GM12878 (cell line): Measurements from ENCODE around the gene NRXN3. TPM values are rescaled to one million over a fixed set of nuclear protein-coding genes. Genes with fewer than 3 reads are reported as not detected.

Experiments
- ATAC-seq: fragments of 200-7000 bp; cut with Tn5 transposase; 3 replicates; pipeline ENCODE4 v1.9.1; 2020; ENCODE audit warnings: mild to moderate bottlenecking, moderate library complexity
- BruUV-seq: library from RNA; stranded (reverse); fragments of 400-500 nt; replicated peaks from 2 replicates; lab custom pipeline; 2021; lab: Mats Ljungman, UMichigan
- CTCF ChIA-PET: fragments of 300-600 bp; sonication (Branson Sonifier 250); formaldehyde crosslinking; extraction: SDS; loops from one replicate; lab custom pipeline; 2021; ENCODE audit warnings: inconsistent platforms; lab: Yijun Ruan, JAX
- POLR2A ChIA-PET: fragments of 350-600 bp; formaldehyde crosslinking; extraction: SDS; loops from one replicate; lab custom pipeline; 2021; ENCODE audit warnings: inconsistent platforms; lab: Charles Lee
- RAD21 ChIA-PET: fragments of 300-600 bp; sonication (Branson Sonifier 250); formaldehyde crosslinking; loops from one replicate; lab custom pipeline; 2023; ENCODE audit warnings: antibody characterized with exemption; ENCODE audit not compliant: unreplicated experiment; lab: Charles Lee
- SMC1A ChIA-PET: fragments of 300-600 bp; sonication (Branson Sonifier 250); formaldehyde crosslinking; loops from one replicate; lab custom pipeline; 2023; ENCODE audit not compliant: unreplicated experiment, uncharacterized antibody; lab: Charles Lee
- DNase-seq: peaks from one replicate; pipeline ENCODE4 v3.0.0-alpha.2; 2011; ENCODE audit warnings: low read depth, low spot score
- FAIRE-seq: peaks from 3 replicates; lab custom pipeline; 2011; peaks lifted over from hg19 to GRCh38; lab: Jason Lieb, UNC
- H2AFZ ChIP-seq: 2 replicates; pipeline ENCODE4 v1.6.0; 2011; ENCODE audit warnings: low read depth, low read length, control low read depth; ENCODE audit not compliant: control insufficient read depth
- H3K27ac ChIP-seq: 2 replicates; pipeline ENCODE4 v1.5.1; 2011; ENCODE audit warnings: control low read depth; ENCODE audit not compliant: control insufficient read depth, insufficient read depth
- H3K27me3 ChIP-seq, 2 experiments: replicated peaks in 1 of 2; 2 replicates each; pipeline versions ENCODE4 v1.6.0 to v1.6.1; 2011; ENCODE audit warnings: low read length in 1 of 2; ENCODE audit not compliant: control insufficient read depth in 2 of 2, insufficient read depth in 2 of 2
- H3K36me3 ChIP-seq, 2 experiments: 2 replicates each; pipeline ENCODE4 v1.5.1; 2011; ENCODE audit warnings: low read length in 1 of 2; ENCODE audit not compliant: control insufficient read depth in 2 of 2, insufficient read depth in 2 of 2
- H3K4me1 ChIP-seq: 2 replicates; pipeline ENCODE4 v1.6.1; 2011; ENCODE audit warnings: mild to moderate bottlenecking, low read length, moderate library complexity, mixed read lengths; ENCODE audit not compliant: control insufficient read depth, insufficient read depth
- H3K4me2 ChIP-seq: 2 replicates; pipeline ENCODE4 v1.6.0; 2011; ENCODE audit warnings: control low read depth; ENCODE audit not compliant: control insufficient read depth, insufficient read depth
- H3K4me3 ChIP-seq: fragments of 200-600 bp; sonication (generic); 2 replicates; pipeline ENCODE4 v1.5.1; 2016
- H3K79me2 ChIP-seq: 2 replicates; pipeline ENCODE4 v1.6.0; 2011; ENCODE audit warnings: low read length; ENCODE audit not compliant: control insufficient read depth, insufficient read depth
- H3K9ac ChIP-seq: 2 replicates; pipeline ENCODE4 v1.8.0; 2011; ENCODE audit warnings: low read length, control low read depth, mixed read lengths; ENCODE audit not compliant: control insufficient read depth, insufficient read depth
- H3K9me3 ChIP-seq: replicated peaks from 3 replicates; pipeline ENCODE4 v1.5.1; 2011; ENCODE audit warnings: mild to moderate bottlenecking, low read length; ENCODE audit not compliant: control insufficient read depth, insufficient read depth
- H4K20me1 ChIP-seq: 2 replicates; pipeline ENCODE4 v1.6.0; 2011; ENCODE audit not compliant: control insufficient read depth, insufficient read depth
- BACH1 ChIP-seq: fragments of 450-650 bp; IDR thresholded peaks from 2 replicates; pipeline ENCODE4 v1.6.1; 2017; ENCODE audit warnings: mild to moderate bottlenecking, borderline replicate concordance
- E2F4 ChIP-seq: IDR thresholded peaks from 2 replicates; pipeline ENCODE4 v1.6.1; 2012; ENCODE audit warnings: low read depth, low read length, improper control_type of control experiment
- EGR1 ChIP-seq, 2 experiments: IDR thresholded peaks; 1 replicate in 1 of 2; 2 replicates in 1 of 2; pipeline ENCODE4 v1.6.1; 2011 to 2012; ENCODE audit warnings: low read depth in 2 of 2, low read length in 2 of 2, borderline replicate concordance in 1 of 2, mild to moderate bottlenecking in 1 of 2, moderate library complexity in 1 of 2
- JUND ChIP-seq: IDR thresholded peaks from 2 replicates; pipeline ENCODE4 v1.6.1; 2012; ENCODE audit warnings: low read depth, mild to moderate bottlenecking, low read length, improper control_type of control experiment, moderate library complexity
- KDM1A ChIP-seq: fragments of 200-600 bp; sonication (generic); IDR thresholded peaks from 2 replicates; pipeline ENCODE4 v1.6.1; 2016; ENCODE audit warnings: borderline replicate concordance
- MAX ChIP-seq: IDR thresholded peaks from 2 replicates; pipeline ENCODE4 v1.6.1; 2012; ENCODE audit warnings: low read depth, low read length, improper control_type of control experiment
- MTA2 ChIP-seq: fragments of 450-650 bp; IDR thresholded peaks from 2 replicates; pipeline ENCODE4 v1.6.1; 2016; ENCODE audit warnings: low read depth, mild to moderate bottlenecking, moderate library complexity
- NFYB ChIP-seq: IDR thresholded peaks from 2 replicates; pipeline ENCODE4 v1.6.1; 2011; ENCODE audit warnings: low read depth, mild to moderate bottlenecking, low read length, improper control_type of control experiment, moderate library complexity; ENCODE audit not compliant: insufficient read depth
- NR2C2 ChIP-seq: IDR thresholded peaks from 2 replicates; pipeline ENCODE4 v1.6.1; 2011; ENCODE audit warnings: borderline replicate concordance, low read depth; ENCODE audit not compliant: control insufficient read depth, insufficient read length
- PBX3 ChIP-seq: IDR thresholded peaks from 2 replicates; pipeline ENCODE4 v1.6.1; 2011; ENCODE audit warnings: mild to moderate bottlenecking, low read depth, low read length, moderate library complexity; ENCODE audit not compliant: insufficient replicate concordance
- RAD51 ChIP-seq: fragments of 450-650 bp; IDR thresholded peaks from 2 replicates; pipeline ENCODE4 v1.6.1; 2016; ENCODE audit warnings: moderate library complexity, mild to moderate bottlenecking, inconsistent platforms
- SRF ChIP-seq, 2 experiments: IDR thresholded peaks; 2 replicates each; pipeline ENCODE4 v1.6.1; 2011; ENCODE audit warnings: low read depth in 2 of 2, low read length in 2 of 2, mild to moderate bottlenecking in 1 of 2, moderate library complexity in 1 of 2
- ZNF207 ChIP-seq: fragments of 450-650 bp; IDR thresholded peaks from 2 replicates; pipeline ENCODE4 v1.6.1; 2014; ENCODE audit warnings: antibody characterized with exemption, mild to moderate bottlenecking, borderline replicate concordance
- ZNF384 ChIP-seq: IDR thresholded peaks from 2 replicates; pipeline ENCODE4 v1.6.1; 2012; ENCODE audit warnings: low read depth, mild to moderate bottlenecking, low read length, improper control_type of control experiment, borderline replicate concordance
- WGBS: methylation state at CpG from one replicate; pipeline ENCODE4 v1.1.6; 2016; ENCODE audit warnings: low lambda C conversion rate; ENCODE audit not compliant: insufficient replicate concordance, insufficient coverage; ENCODE audit errors: missing lambda C conversion rate; 5-methylcytosine and 5-hydroxymethylcytosine counted together
- in situ Hi-C: fragments of 300-500 bp; cut with MboI; formaldehyde crosslinking; loops from 9 replicates; pipeline ENCODE4 v1.14.3; 2018; ENCODE audit warnings: mixed read lengths
- intact Hi-C: fragments of 100-400 bp; cut with micrococcal nuclease; formaldehyde crosslinking; loops from one replicate; pipeline ENCODE4 v1.14.2; 2022; ENCODE audit not compliant: unreplicated experiment
- polyA plus RNA-seq, 11 experiments: library from polyadenylated mRNA; depleted of rRNA in 4 of 11; unstranded in 6 of 11; stranded (reverse) in 5 of 11; fragments of >200 nt; fragmentation: Nextera tagmentation in 4 of 11; fragmentation: Illumina TruSeq in 1 of 11; extraction: Ambion mirVana in 4 of 11; extraction: Trizol in 1 of 11; gene quantifications; 1 replicate in 1 of 11; 2 replicates in 10 of 11; pipeline versions ENCODE4 v1.2.1 to v1.2.3, GENCODE V29; 2011 to 2016; ENCODE audit warnings: inconsistent platforms in 2 of 11, missing spikeins in 2 of 11, low read depth in 1 of 11
- total RNA-seq, 4 experiments: library from RNA; depleted of rRNA in 3 of 4; stranded (reverse); fragments of >200 nt in 3 of 4; fragmentation: Illumina TruSeq in 1 of 4; extraction: Trizol in 1 of 4; gene quantifications; 2 replicates each; pipeline versions ENCODE4 v1.2.1 to v1.2.3, GENCODE V29; 2013 to 2021

NRXN3 gene
- total and polyA plus RNA-seq, 10 of the 15 experiments (the other 5 are each of a cell fraction or from before 2014, with no cell fraction given): 0.52 to 3.3 (median 1.4) TPM

GRCh38 chr14:79598339-79598738 is 1428.2 kb downstream of the NRXN3 start:
- POLR2A ChIA-PET: no interaction called here
- Histone ChIP-seq H3K4me2 (no peak overlapping the region), H2AFZ (no peak overlapping the region), H4K20me1 (no peaks in the 10 kb centered on the region), H3K4me3 (no peak overlapping the region), H3K4me1 (no peaks in the 10 kb centered on the region), H3K79me2 (no peaks in the 10 kb centered on the region), H3K9ac (no peak overlapping the region), H3K9me3 (no peaks in the 10 kb centered on the region), H3K27ac (no peak overlapping the region), H3K36me3 (no peaks in the 10 kb centered on the region), H3K27me3 (no peaks in the 10 kb centered on the region)
- CTCF ChIA-PET: no interaction called here
- SMC1A ChIA-PET: interaction anchor here (0.6 kb wide), 1 partner anchor 529 kb away, joined by 3 read pairs; no protein-coding TSS in a partner anchor
- TF ChIP-seq JUND (no peak), KDM1A (no peak), PBX3 (no peak), E2F4 (no peak), ZNF207 (no peak), BACH1 (no peak), NR2C2 (no peak), ZNF384 (no peak), NFYB (no peak), RAD51 (no peak), MTA2 (no peak), MAX (no peak), SRF (IDR thresholded peaks at IDR 0.05; ENCODE audit: low read depth in 2 of 2, low read length in 2 of 2) (no peak), EGR1 (IDR thresholded peaks at IDR 0.05; ENCODE audit: borderline replicate concordance in 1 of 2, low read depth in 2 of 2, low read length in 2 of 2) (no peak)
- WGBS: 0% methylated on average over 2 of the region's 2 CpGs
- intact Hi-C loops: no loop called here
- no TSS peak for BruUV-seq
- in situ Hi-C loops: no loop called here
- DNase-seq (no peak), ATAC-seq (no peak), FAIRE-seq (no peak)
- RAD21 ChIA-PET: no interaction called here
